GM12892 (cell line): Measurements from ENCODE around the gene CXCL9.
A peak's percentile ranks its signal among the peaks of the same experiment; 100 is the strongest.

Experiments
- DNase-seq: peaks from one replicate; pipeline ENCODE4 v3.0.0; 2011; ENCODE audit not compliant: insufficient read length
- FAIRE-seq: peaks from 2 replicates; lab custom pipeline; 2011; peaks lifted over from hg19 to GRCh38; lab: Jason Lieb, UNC
- POLR2A ChIP-seq: IDR thresholded peaks from 2 replicates; pipeline ENCODE4 v1.6.1; 2011; ENCODE audit warnings: low read depth, low read length, control low read depth
- POLR2AphosphoS5 ChIP-seq: IDR thresholded peaks from 2 replicates; pipeline ENCODE4 v1.6.1; 2011; ENCODE audit warnings: low read depth, low read length, control low read depth
- TAF1 ChIP-seq: IDR thresholded peaks from 2 replicates; pipeline ENCODE4 v1.6.1; 2011; ENCODE audit warnings: low read depth, mild to moderate bottlenecking, control low read depth, low read length, borderline replicate concordance

The CXCL9 gene

DNA sequence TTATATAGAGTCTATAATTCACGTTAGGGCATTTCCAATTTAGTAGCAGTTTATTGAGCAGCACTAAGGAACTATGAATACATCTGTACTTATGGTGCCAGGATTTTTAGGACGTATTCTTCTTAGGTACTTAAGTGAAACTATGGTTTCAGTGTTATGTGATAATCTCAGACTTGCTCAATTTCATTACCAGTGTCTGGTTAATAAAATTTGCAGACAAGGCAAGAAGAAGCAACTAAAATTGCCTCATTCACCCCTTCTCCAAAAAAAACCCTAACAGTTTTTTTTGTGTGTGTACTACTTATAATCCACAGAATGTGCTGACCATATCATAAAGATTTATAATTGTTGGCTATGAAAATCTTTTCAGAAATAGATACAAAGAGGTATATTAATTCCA lies 22.0 kb upstream of the CXCL9 start:
- TF ChIP-seq POLR2AphosphoS5 (no peak), TAF1 (no peak), POLR2A (no peak)
- DNase-seq (no peak), FAIRE-seq (no peak)

GRCh38 chr4:76028350-76028765 lies 21.0 kb upstream of the CXCL9 start:
- DNase-seq (no peak), FAIRE-seq (peak; percentile 17)
- TF ChIP-seq POLR2A (no peak), POLR2AphosphoS5 (no peak), TAF1 (no peak)

DNA sequence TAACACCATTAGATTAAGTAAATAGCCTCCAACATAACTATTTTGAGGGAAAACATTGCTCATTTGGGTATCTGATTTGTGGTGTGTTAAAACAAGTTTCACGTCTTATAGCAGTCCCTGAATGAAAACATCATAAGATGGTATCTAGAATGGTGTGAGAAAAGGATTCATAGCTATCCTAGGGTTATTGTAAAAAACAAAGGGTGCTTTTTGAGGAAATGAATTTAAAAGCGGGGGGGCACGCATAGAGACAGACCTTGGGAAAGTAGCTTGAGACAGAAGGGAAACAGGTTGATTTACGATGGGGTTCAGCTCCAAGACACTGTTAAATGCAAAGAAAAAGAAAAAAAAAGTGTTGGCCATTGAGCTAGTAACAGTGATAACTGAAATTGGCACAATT lies 16.8 kb upstream of the CXCL9 start:
- TF ChIP-seq POLR2A (no peak), POLR2AphosphoS5 (no peak), TAF1 (no peak)
- FAIRE-seq (no peak), DNase-seq (no peak)

DNA sequence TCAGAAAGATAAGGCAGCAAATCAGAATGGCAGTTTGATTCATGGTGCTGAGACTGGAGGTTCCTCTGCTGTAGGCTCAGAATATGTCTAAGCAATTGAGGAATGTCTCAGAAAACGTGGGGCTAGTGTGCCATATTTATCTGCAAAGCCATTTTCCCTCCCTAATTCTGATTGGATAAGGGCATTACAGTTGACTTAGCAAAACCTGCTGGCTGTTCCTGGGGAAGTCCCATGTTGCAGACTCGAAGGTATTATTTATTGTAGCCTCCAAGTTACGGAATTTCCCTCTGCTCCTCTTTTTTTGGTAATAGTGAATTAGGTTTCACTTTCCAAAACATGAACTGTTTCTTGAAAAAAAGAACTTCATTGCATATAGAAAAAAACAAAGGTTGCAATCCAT lies 16.1 kb upstream of the CXCL9 start, which contains the start of gene CXCL10:
Gene CXCL10, minus strand, starts transcription at position 109 of the 400 bp plus-strand sequence. Its CDS starts 66 bp downstream, at position 43.
- TF ChIP-seq POLR2AphosphoS5 (no peak), TAF1 (no peak), POLR2A (no peak)
- DNase-seq (no peak), FAIRE-seq (peak; percentile 61)

DNA sequence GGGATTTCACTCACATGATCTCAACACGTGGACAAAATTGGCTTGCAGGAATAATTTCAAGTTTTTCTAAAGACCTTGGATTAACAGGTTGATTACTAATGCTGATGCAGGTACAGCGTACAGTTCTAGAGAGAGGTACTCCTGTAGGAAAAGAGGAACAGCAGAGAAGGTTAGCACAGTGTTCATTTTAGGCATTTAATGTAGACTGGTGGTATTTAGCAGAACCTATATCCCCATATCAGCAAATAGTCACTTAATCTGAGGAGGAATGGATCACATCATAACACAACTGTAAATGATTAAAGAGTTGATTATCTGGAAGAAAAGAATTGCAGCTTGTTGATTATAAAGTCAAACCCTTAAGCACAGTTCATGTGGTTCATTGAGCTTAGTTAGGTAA lies 15.4 kb upstream of the CXCL9 start:
- TF ChIP-seq POLR2A, result no peak
- TF ChIP-seq POLR2AphosphoS5, result no peak
- no peak for TF ChIP-seq TAF1
- DNase-seq (no peak), FAIRE-seq (no peak)

- DNase-seq (no peak), FAIRE-seq (peak; percentile 40)
- TF ChIP-seq POLR2A, result no peak
- no peak for TF ChIP-seq POLR2AphosphoS5
- no peak for TF ChIP-seq TAF1
Measured at GRCh38 chr4:76022031-76022430, 14.7 kb upstream of the CXCL9 start.

GRCh38 chr4:76017056-76017686 lies 9.9 kb upstream of the CXCL9 start:
- no peak for FAIRE-seq
- TF ChIP-seq POLR2A, result no peak
- TF ChIP-seq POLR2AphosphoS5, result no peak
- TF ChIP-seq TAF1, result no peak
- no peak for DNase-seq

GRCh38 chr4:76016393-76016792 lies 9.1 kb upstream of the CXCL9 start:
- no peak for DNase-seq
- peak; percentile 94 for FAIRE-seq
- TF ChIP-seq TAF1, result no peak
- TF ChIP-seq POLR2AphosphoS5, result no peak; the same call in 1 of the 2 replicates
- TF ChIP-seq POLR2A, result no peak

DNA sequence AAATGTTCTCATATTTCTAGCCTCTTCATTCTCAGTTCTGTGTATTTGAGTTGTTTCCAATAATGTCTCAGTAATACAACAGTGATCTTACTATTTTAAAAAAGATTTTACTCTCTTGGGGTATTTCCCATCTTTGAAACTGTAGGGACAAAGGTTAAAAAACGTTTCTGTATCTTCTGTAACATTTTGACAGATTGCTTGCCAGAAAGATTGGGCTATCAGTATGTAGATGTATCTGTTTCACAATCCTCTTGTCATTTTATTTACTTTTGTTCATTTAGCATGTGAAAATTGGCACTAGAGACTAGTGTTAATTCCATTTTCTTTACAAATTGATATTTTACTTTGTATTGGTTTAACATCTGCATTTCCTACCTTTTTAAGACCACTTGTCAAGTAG lies 6.2 kb upstream of the CXCL9 start:
- TF ChIP-seq TAF1, result no peak
- no peak for TF ChIP-seq POLR2A
- no peak for TF ChIP-seq POLR2AphosphoS5
- DNase-seq (no peak), FAIRE-seq (peak; percentile 48)

DNA sequence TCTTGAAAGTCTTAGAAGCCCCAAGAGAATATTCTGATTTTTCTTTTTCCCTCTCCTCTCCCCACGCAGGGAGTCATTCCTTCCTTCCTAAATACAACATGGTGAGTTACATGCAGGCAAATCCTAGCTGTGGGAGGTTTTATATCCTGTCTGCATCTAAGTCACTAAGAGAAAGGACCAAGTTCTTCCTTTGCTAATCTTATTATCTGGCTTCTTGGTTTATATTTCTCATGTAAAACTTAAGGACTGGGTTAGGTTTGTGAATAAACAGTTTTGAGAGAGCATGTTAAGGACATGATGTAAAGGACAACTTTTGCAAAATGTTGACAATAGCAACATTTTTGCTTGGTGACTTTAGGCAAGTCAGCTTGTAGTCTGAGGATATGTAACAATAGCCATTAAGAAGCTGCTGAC lies 5.1 kb upstream of the CXCL9 start:
- no peak for DNase-seq
- no peak for TF ChIP-seq POLR2A
- TF ChIP-seq TAF1, result no peak
- TF ChIP-seq POLR2AphosphoS5, result no peak
- FAIRE-seq, result peak; percentile 82

- TF ChIP-seq TAF1 (no peak), POLR2A (no peak), POLR2AphosphoS5 (peak; percentile 51; the same call in 1 of the 2 replicates)
- FAIRE-seq, result peak; percentile 27
- DNase-seq, result peak; percentile 41
Measured at GRCh38 chr4:76011700-76012387, 4.5 kb upstream of the CXCL9 start.

DNA sequence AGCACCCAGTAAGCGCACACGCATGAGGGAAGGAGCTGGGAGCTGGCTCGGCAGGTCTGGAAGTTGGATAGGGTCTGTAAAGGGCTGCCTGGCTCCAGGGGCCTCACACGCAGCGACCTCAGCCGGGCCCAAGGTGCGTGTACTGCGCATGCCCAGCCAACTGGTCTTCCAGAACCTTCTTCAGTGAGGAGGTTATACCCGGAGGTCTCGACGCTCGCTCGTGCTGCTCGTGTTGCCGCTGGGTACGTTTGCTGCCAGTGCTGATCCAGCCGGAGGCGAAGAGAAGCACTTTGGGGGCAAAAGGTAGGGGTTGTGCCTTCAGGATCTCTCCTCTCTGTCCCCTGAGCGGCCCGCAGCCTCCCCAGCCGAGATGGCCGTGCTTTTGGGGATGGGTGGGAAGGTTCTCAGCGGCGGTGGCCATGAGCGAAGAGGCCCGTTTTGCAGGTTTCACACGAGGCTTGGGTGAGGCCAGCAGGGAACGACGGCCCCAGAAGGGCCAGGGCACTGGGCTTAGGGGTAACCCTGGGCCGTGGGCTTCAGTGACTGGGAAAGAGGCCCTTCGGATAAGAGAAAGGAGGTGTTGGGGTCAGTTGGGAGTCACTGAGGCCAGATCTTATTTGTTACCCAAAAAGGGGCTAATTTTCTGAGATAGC lies 3.8 kb upstream of the CXCL9 start:
- TF ChIP-seq POLR2A (no peak), POLR2AphosphoS5 (no peak), TAF1 (no peak)
- no peak for DNase-seq
- no peak for FAIRE-seq
